Measurements from ENCODE around the gene GNB1L.
A peak's percentile ranks its signal among the peaks of the same experiment; 100 is the strongest.

GNB1L gene

DNA sequence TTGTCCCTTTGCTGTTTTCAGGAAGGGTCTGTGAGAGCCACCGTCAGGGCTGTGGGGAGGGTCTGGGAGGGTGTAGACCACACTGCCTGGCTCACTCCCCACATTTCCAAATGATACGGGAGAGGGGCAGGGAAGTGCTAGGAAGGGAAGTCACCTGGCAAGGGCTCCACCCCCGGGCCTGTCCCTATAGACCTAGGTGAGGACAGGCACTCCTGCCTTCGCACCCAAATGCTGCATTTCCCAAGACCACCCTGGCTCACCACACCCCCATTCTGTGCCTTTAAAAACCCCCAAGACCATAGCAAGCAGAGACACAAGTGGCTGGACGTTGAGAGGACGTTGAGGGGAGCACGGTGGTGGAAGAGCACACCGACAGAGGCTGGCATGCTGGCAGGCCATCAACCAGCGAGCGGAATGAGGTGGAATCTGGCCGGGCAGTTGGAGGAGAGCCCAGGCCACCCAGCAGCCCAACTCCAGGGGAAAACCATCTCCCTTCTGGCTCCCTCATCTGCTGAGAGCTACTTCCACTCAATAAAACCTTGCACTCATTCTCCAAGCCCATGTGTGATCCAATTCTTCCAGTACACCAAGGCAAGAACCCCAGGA, 45.7 kb downstream of the GNB1L start:
- no peak for DNase-seq (ENCODE audit: low read depth)

GRCh38 chr22:19807914-19808872, 46.5 kb downstream of the GNB1L start:
- no peak for DNase-seq (ENCODE audit: low read depth)

GRCh38 chr22:19807161-19807913, 47.3 kb downstream of the GNB1L start:
- DNase-seq (ENCODE audit: low read depth): no peak

DNA sequence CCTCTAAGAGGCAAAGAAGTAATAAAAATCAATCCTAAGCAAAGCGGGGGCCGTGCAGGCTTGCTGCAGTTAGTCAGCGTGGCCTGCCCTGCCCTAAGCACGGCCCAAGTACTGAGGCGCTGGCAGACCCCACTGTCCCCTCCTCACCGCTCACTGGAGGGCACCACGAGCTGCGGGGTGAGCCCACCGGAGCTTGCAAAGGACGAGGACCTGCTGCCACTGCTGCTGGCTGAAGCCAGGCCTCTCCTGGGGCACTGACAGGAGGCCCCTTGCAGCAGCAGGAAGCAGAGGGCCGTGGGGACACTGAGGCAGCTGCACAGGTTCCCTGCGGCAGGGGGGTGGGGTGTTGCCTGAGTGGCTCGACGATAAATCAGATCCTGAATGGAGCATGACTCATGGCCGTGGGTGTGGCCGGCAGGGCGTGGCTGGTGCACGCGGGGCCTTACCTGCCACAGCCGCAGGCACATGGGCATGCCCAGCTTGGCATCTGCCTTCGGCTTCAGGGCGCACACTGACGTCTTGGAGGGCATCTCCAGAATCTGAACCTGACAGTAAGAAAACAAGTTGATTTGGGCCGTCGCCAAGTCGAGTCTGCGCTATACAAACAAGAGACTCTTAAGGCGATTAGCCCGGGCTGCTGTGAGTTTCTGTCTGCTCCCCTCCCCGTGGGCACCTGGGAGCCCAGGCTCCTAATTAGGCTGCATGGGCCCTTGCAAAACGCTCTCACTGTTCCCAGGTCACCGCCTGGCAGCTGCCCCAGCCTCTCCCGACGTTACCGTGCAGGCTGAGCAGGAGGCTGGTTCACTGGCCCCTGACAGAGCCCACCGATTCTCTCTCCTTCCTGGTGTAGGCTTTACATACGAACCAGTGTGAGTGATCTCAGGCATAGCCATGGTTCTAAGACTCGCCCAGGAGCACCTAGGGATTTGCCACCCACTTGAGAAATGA, 48.2 kb downstream of the GNB1L start:
- DNase-seq (ENCODE audit: low read depth): no peak

DNA sequence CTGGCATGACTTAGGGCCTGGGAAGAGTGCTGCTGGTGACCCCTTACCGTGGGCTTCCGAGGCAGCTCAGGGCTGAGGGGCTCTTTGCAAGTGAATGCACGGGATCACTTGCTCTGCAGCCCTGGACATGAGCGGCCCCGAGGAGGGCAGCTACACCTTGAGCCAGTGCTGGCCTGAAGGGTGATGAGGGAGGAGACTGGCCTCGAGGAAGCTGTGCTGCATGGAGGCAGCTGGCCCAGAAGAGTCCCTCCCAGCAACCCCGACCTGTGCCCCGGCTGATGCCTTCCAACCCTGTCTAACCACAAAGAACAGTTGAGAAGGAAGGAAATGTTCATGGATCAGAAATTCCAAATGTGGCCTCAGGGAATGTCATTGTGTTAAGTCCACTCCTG, 48.9 kb downstream of the GNB1L start:
- DNase-seq (ENCODE audit: low read depth): no peak

- DNase-seq (ENCODE audit: low read depth): no peak
These were observed 50.9 kb downstream of the GNB1L start for GRCh38 chr22:19803736-19804267.

- DNase-seq (ENCODE audit: low read depth): no peak
These were observed 51.6 kb downstream of the GNB1L start for GRCh38 chr22:19802894-19803735.

GRCh38 chr22:19802001-19802893, 52.4 kb downstream of the GNB1L start:
- DNase-seq (ENCODE audit: low read depth): no peak

- DNase-seq (ENCODE audit: low read depth): no peak
These were observed 53.2 kb downstream of the GNB1L start for GRCh38 chr22:19801340-19802000.

- no peak for DNase-seq (ENCODE audit: low read depth)
These were observed 53.9 kb downstream of the GNB1L start for GRCh38 chr22:19800761-19801244.

- no peak for DNase-seq (ENCODE audit: low read depth)
These were observed 54.4 kb downstream of the GNB1L start for GRCh38 chr22:19800306-19800705.

DNA sequence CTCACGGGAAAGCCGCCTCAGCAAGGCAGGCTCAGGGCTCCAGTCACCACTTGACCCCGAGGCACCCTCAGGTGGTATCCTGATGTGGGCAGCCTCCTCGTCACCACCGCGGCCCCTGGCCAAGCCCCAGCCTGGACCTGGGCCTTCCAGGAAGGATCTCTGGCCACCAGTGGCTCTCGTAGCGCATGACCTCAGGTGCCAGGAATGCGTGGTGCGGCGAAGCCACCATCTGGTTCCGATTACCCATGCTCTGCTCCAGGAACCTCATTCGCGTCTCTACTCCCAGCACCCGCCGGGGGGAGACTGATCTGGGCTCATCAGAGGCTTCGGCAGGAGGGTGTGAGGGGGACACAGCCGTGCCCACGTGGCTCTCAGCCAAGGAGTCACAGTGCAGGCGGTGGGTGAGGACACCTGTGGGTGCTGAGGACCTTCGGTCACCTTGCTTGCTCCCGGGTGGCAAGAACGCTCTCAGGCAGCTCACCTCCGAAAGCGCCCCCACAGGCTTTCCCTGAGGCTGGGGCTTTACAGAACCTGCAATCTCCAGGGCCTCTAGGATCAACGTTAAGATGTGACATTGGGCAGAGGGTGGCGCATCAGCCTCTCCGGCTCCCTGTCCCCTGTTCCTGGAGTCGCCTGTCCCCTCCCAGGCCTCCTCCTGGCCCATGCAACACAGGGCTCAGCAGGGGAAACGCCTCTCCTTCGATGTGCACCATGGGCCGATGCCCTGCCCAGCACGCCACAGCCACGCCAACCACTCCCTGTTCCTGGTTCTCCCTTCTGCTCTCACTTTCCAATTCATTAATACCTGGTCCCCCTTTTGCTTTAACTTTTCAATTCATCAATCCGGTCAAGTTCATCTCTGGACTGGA, 55.1 kb downstream of the GNB1L start:
- DNase-seq (ENCODE audit: low read depth): peak; percentile 88

DNA sequence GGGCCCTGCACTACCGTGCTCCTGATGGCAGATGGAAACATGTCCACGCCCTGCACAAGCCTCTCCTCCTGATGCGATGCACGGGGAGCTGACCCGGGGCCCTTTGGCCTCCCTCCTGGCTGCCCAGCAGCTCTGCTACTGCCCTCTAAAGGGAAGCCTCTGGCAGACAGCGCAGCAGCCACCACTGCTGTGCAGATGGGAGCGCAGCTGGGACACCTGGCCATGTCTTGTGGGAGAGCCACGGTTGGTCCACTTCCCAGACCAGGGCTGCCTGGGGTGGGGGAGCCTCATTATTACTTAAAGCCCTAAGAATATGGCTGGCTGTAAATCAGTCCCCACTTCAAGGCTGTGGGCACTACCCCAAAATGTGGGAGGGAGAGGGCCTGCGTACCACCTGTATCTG, 55.8 kb downstream of the GNB1L start:
- DNase-seq (ENCODE audit: low read depth): no peak

DNA sequence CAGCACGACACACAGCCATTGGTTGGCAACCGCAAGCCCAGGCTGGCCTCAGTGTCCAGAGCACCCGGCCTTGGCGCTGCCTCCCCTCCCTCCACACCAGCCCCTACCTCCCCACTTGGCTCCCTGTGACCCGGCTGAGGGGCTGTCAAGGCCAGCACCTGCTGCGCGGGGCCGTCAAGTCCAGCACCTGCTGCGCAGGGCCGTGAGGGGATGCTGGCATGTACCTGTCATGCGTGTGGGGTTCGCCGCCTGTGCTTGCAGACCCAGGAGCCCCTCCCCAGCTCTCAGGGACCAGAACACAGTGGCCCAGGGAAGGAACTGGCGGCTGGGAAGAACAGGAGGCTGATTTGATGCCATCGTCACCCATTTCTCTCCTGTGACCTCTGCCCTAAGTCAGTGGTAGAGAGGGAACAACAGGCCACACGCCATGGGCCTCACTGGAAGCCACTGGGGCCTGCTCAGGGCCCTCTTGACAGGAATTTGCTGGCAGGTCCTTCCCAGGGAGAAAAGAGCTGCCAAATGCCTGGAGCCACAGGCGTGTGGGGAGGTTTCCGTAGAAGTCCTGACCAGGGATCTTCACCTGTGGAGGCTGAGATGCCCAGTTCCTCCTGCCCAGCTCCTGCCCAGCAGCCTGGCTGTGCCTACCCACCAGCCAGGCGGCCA, 56.5 kb downstream of the GNB1L start:
- DNase-seq (ENCODE audit: low read depth): no peak

GRCh38 chr22:19797086-19798002, 57.3 kb downstream of the GNB1L start:
- no peak for DNase-seq (ENCODE audit: low read depth)

DNA sequence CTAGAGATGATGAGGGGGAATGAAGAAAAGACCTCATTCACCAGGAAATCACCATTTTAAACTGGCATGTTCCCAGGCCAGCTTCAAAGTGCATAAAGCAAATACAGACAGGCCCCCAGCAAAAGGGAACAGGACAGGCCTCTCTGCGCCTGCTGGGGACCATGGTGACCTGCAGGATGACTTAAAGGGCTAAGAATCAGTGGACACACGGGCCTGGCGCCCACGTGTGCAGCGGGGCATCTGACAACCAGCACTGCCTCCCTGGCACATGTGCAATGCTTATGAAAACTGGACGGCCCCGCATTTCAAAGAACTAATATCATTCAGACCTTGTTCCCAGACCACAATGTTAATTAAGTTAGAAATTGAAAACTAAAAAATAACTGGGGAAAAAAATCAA, 58.5 kb downstream of the GNB1L start:
- DNase-seq (ENCODE audit: low read depth): no peak

All from GM04503 (cell line).